ENCODE results near the gene STKLD1.

The STKLD1 gene

GRCh38 chr9:133426011-133426410 is 49.8 kb downstream of the STKLD1 start:
- no peak overlapping the region for H2AFZ ChIP-seq (ENCODE audit: low read length)
- TF ChIP-seq EZH2phosphoT487 (IDR thresholded peaks at IDR 0.05; ENCODE audit: low read length) (no peak), EZH2 (optimal IDR thresholded peaks at IDR 0.05; ENCODE audit: low read depth, low read length) (no peak), CTCF (IDR thresholded peaks at IDR 0.05; ENCODE audit: low read length) (no peak)
- H3K36me3 ChIP-seq (replicated peaks; ENCODE audit: insufficient read depth, low read length) = no peaks in the 10 kb centered on the region
- H3K27ac ChIP-seq (ENCODE audit: low read length) = no peak overlapping the region
- no peaks in the 10 kb centered on the region for H3K9me3 ChIP-seq (replicated peaks; ENCODE audit: insufficient read depth, low read length)
- no peaks in the 10 kb centered on the region for H3K4me1 ChIP-seq (ENCODE audit: low read length)
- H3K79me2 ChIP-seq (ENCODE audit: low read length) = no peaks in the 10 kb centered on the region
- no peak overlapping the region for H3K9ac ChIP-seq (ENCODE audit: low read length)
- no peak overlapping the region for H3K4me2 ChIP-seq (ENCODE audit: low read depth, low read length)
- no peak overlapping the region for H3K4me3 ChIP-seq (ENCODE audit: low read length)
- H3F3A ChIP-seq (ENCODE audit: insufficient read depth, low read length) = no peaks in the 10 kb centered on the region
- H4K20me1 ChIP-seq (ENCODE audit: insufficient read depth, low read length) = no peaks in the 10 kb centered on the region
- H3K9me2 ChIP-seq (replicated peaks; ENCODE audit: insufficient read depth, low read length) = no peaks in the 10 kb centered on the region
- DNase-seq = no peak
- peaks cover 66% of the 10 kb centered on the region for H3K27me3 ChIP-seq (replicated peaks; ENCODE audit: insufficient read depth, low read length)

- H3F3A ChIP-seq (ENCODE audit: insufficient read depth, low read length) = no peaks in the 10 kb centered on the region
- no peaks in the 10 kb centered on the region for H3K79me2 ChIP-seq (ENCODE audit: low read length)
- H2AFZ ChIP-seq (ENCODE audit: low read length) = no peak overlapping the region
- H3K9ac ChIP-seq (ENCODE audit: low read length) = no peak overlapping the region
- H3K4me2 ChIP-seq (ENCODE audit: low read depth, low read length) = no peak overlapping the region
- TF ChIP-seq CTCF (IDR thresholded peaks at IDR 0.05; ENCODE audit: low read length) (no peak), EZH2phosphoT487 (IDR thresholded peaks at IDR 0.05; ENCODE audit: low read length) (no peak), EZH2 (optimal IDR thresholded peaks at IDR 0.05; ENCODE audit: low read depth, low read length) (no peak)
- no peak overlapping the region for H3K27ac ChIP-seq (ENCODE audit: low read length)
- DNase-seq = no peak
- no peak overlapping the region for H3K4me3 ChIP-seq (ENCODE audit: low read length)
- H4K20me1 ChIP-seq (ENCODE audit: insufficient read depth, low read length) = no peaks in the 10 kb centered on the region
- no peaks in the 10 kb centered on the region for H3K9me3 ChIP-seq (replicated peaks; ENCODE audit: insufficient read depth, low read length)
- H3K9me2 ChIP-seq (replicated peaks; ENCODE audit: insufficient read depth, low read length) = no peaks in the 10 kb centered on the region
- no peaks in the 10 kb centered on the region for H3K4me1 ChIP-seq (ENCODE audit: low read length)
- H3K27me3 ChIP-seq (replicated peaks; ENCODE audit: insufficient read depth, low read length) = peaks cover 74% of the 10 kb centered on the region
- H3K36me3 ChIP-seq (replicated peaks; ENCODE audit: insufficient read depth, low read length) = no peaks in the 10 kb centered on the region
Measured at GRCh38 chr9:133427658-133428348, 51.6 kb downstream of the STKLD1 start.

GRCh38 chr9:133428617-133429101 is 52.5 kb downstream of the STKLD1 start:
- no peak for DNase-seq
- H3K4me2 ChIP-seq (ENCODE audit: low read depth, low read length) = no peak overlapping the region

More at GRCh38 chr9:133428617-133429101, 52.5 kb downstream of the STKLD1 start:
- no peak overlapping the region for H3K4me3 ChIP-seq (ENCODE audit: low read length)
- H3K9me2 ChIP-seq (replicated peaks; ENCODE audit: insufficient read depth, low read length) = no peaks in the 10 kb centered on the region
- no peaks in the 10 kb centered on the region for H3K9me3 ChIP-seq (replicated peaks; ENCODE audit: insufficient read depth, low read length)
- no peaks in the 10 kb centered on the region for H3K79me2 ChIP-seq (ENCODE audit: low read length)
- no peaks in the 10 kb centered on the region for H3F3A ChIP-seq (ENCODE audit: insufficient read depth, low read length)
- no peak overlapping the region for H3K27ac ChIP-seq (ENCODE audit: low read length)
- H2AFZ ChIP-seq (ENCODE audit: low read length) = no peak overlapping the region
- H3K36me3 ChIP-seq (replicated peaks; ENCODE audit: insufficient read depth, low read length) = no peaks in the 10 kb centered on the region
- H3K27me3 ChIP-seq (replicated peaks; ENCODE audit: insufficient read depth, low read length) = peaks cover 74% of the 10 kb centered on the region
- H4K20me1 ChIP-seq (ENCODE audit: insufficient read depth, low read length) = no peaks in the 10 kb centered on the region
- H3K9ac ChIP-seq (ENCODE audit: low read length) = no peak overlapping the region
- no peaks in the 10 kb centered on the region for H3K4me1 ChIP-seq (ENCODE audit: low read length)
- no peak for TF ChIP-seq EZH2phosphoT487 (IDR thresholded peaks at IDR 0.05; ENCODE audit: low read length)
- TF ChIP-seq EZH2 (optimal IDR thresholded peaks at IDR 0.05; ENCODE audit: low read depth, low read length) = no peak
- no peak for TF ChIP-seq CTCF (IDR thresholded peaks at IDR 0.05; ENCODE audit: low read length)

All from MM.1S (cell line).